T-helper 17 cell (primary cell): ENCODE measurements around the gene APC2. TPM values are rescaled to one million over a fixed set of nuclear protein-coding genes. Genes with fewer than 3 reads are reported as not detected.
A peak's percentile ranks its signal among the peaks of the same experiment; 100 is the strongest.

ENCODE experiments used
- ATAC-seq: fragments of 150-1000 bp; cut with Tn5 transposase; 2 replicates; pipeline ENCODE4 v1.10.0; 2021; ENCODE audit warnings: mild to moderate bottlenecking, moderate library complexity
- DNase-seq, 3 donors: peaks; one replicate each; pipeline versions ENCODE4 v3.0.0 to v3.0.0-alpha.2; 2020 to 2021
- H3K9me3 ChIP-seq: one replicate; pipeline ENCODE4 v1.7.0; 2013; ENCODE audit warnings: low read length, mild to moderate bottlenecking; ENCODE audit not compliant: control insufficient read depth, poor library complexity, severe bottlenecking
- H3K27ac Mint-ChIP-seq: one replicate; pipeline ENCODE4 v1.8.0; 2022; ENCODE audit warnings: mild to moderate bottlenecking, moderate library complexity, mixed read lengths
- H3K27me3 Mint-ChIP-seq: one replicate; pipeline ENCODE4 v1.8.0; 2022; ENCODE audit warnings: mixed read lengths
- H3K36me3 Mint-ChIP-seq: one replicate; pipeline ENCODE4 v1.8.0; 2022; ENCODE audit warnings: low read depth, mixed read lengths
- H3K4me1 Mint-ChIP-seq: one replicate; pipeline ENCODE4 v1.8.0; 2022; ENCODE audit warnings: mild to moderate bottlenecking, mixed read lengths
- H3K4me3 Mint-ChIP-seq: one replicate; pipeline ENCODE4 v1.8.0; 2022; ENCODE audit warnings: mild to moderate bottlenecking, moderate library complexity, mixed read lengths
- total RNA-seq, 4 donors: library from RNA in 2 of 4; stranded (reverse) in 2 of 4; gene quantifications; one replicate each; pipeline ENCODE4 v1.2.3 and lab custom pipeline; 2022 to 2026

APC2 gene
- total RNA-seq, 2 donors from 2014 or later: 0.07 to 0.44 TPM

GRCh38 chr19:1505991-1506881 lies 56.3 kb downstream of the APC2 start:
- Mint-ChIP-seq H3K36me3 (peaks cover 4% of the 10 kb centered on the region), H3K4me1 (peaks cover 8% of the 10 kb centered on the region), H3K27ac (no peak overlapping the region), H3K27me3 (no peaks in the 10 kb centered on the region), H3K4me3 (no peak overlapping the region)
- ATAC-seq (no peak), DNase-seq (no peak)
- no peaks in the 10 kb centered on the region for H3K9me3 ChIP-seq

DNA sequence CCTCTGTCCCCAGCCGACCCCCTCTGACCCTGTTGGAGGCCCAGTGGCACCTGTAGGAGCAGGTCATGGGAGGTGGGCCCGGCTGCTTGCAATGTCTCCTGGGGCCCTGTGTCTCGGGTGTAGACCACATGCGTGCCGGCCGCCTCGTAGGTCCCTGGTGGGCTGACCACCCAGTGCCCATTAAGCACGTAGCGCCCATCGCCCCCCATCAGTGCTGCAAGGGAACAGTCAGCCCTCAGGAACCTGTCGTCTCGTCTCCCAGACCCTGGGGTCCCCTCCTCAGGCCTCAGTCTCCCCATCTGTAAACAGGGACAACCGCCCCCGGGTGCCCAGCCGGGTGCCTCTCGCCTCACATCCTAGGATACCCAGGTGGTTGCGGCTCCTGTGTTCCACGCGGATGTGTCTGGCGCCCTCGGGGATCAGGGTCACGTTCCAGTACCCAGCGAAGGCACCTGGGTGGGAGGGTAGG lies 57.3 kb downstream of the APC2 start:
- H3K27me3 Mint-ChIP-seq: no peaks in the 10 kb centered on the region
- DNase-seq (no peak), ATAC-seq (no peak)
- peak overlapping the region; percentile 35 for H3K27ac Mint-ChIP-seq
- no peaks in the 10 kb centered on the region for H3K9me3 ChIP-seq
- peaks cover 4% of the 10 kb centered on the region for H3K36me3 Mint-ChIP-seq
- no peak overlapping the region for H3K4me3 Mint-ChIP-seq
- H3K4me1 Mint-ChIP-seq: peaks cover 8% of the 10 kb centered on the region

- H3K9me3 ChIP-seq: no peaks in the 10 kb centered on the region
- no peaks in the 10 kb centered on the region for H3K27me3 Mint-ChIP-seq
- H3K4me1 Mint-ChIP-seq: peaks cover 8% of the 10 kb centered on the region
- H3K4me3 Mint-ChIP-seq: peak overlapping the region; percentile 83
- peak; percentile 75 to 85 (median 85) for DNase-seq
- H3K36me3 Mint-ChIP-seq: peaks cover 4% of the 10 kb centered on the region
- ATAC-seq: peak; percentile 96
- H3K27ac Mint-ChIP-seq: peak overlapping the region; percentile 35
These were observed 58.0 kb downstream of the APC2 start for GRCh38 chr19:1507763-1508506.

GRCh38 chr19:1508507-1508856 lies 58.6 kb downstream of the APC2 start:
- H3K4me1 Mint-ChIP-seq: peaks cover 8% of the 10 kb centered on the region
- H3K27ac Mint-ChIP-seq: no peak overlapping the region
- DNase-seq (no peak), ATAC-seq (no peak)
- peaks cover 4% of the 10 kb centered on the region for H3K36me3 Mint-ChIP-seq
- no peaks in the 10 kb centered on the region for H3K27me3 Mint-ChIP-seq
- no peaks in the 10 kb centered on the region for H3K9me3 ChIP-seq
- H3K4me3 Mint-ChIP-seq: no peak overlapping the region

DNA sequence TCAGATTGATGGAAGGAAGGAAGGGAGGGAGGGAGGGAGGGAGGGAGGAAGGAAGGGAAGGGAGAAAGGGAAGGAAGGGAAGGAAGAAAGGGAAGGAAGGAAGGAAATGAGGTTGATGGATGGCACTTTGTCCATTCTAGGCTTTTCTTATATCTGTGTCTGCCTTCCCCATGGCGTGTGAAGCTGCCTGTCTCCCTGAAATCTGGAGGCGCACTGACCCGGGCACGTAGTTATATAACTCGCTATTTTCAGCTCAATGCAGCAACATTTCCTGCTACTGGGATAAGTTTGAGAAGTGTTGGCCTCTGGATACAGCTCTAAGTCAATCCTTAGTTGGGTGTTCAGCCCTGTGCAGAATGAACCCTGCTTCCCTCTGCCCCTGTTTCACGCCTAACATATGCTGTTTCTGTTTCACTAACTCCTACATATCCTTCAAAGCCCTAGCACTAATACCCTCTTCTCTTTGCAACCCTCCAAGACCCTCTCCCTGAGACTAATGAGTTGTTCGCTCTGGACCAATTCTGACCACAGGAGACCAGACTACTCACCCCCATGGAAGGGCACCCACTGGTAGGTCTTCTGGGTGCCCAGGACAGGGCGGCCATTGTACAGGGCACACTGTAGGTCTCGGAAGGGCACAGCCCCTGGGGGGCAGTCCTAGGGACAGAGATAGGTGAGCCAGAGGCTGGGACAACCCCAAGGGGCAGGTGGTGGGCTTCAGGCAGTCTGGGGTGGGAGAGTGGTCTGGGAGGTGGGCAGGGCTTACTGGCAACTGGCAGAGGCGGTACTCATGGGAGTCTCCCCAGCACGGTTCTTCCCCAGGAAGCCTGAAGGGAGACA lies 59.9 kb downstream of the APC2 start:
- no peak for ATAC-seq
- Mint-ChIP-seq H3K27ac (peak overlapping the region; percentile 34), H3K27me3 (no peaks in the 10 kb centered on the region), H3K36me3 (peaks cover 4% of the 10 kb centered on the region), H3K4me3 (peak overlapping the region; percentile 36), H3K4me1 (peaks cover 8% of the 10 kb centered on the region)
- H3K9me3 ChIP-seq: no peaks in the 10 kb centered on the region
- no peak for DNase-seq

- Mint-ChIP-seq H3K27me3 (no peaks in the 10 kb centered on the region), H3K27ac (peak overlapping the region; percentile 34), H3K4me1 (peaks cover 8% of the 10 kb centered on the region), H3K4me3 (no peak overlapping the region), H3K36me3 (peaks cover 4% of the 10 kb centered on the region)
- DNase-seq: no peak
- no peaks in the 10 kb centered on the region for H3K9me3 ChIP-seq
- ATAC-seq: no peak
These were observed 60.5 kb downstream of the APC2 start for GRCh38 chr19:1510442-1510806.

DNA sequence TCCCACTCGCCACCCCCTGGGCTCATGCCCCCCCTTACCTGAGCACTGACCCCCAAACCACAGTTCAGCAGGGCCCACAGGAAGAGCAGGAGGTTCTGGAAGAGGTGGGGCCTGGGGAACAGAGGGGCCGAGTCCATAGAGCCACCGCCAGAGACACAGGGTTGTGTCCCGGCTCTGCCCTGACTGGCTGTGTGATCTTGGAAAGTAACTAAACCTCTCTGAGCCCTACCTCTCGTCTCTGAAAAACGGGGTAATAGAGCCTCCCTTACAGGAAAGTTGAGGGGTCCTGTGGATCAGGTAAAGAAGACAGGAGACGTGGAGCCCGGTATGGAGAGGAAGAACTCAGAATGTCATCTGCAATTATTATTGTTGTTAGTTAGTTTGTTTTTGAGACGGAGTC lies 60.9 kb downstream of the APC2 start:
- Mint-ChIP-seq H3K27ac (no peak overlapping the region), H3K4me1 (peaks cover 8% of the 10 kb centered on the region), H3K36me3 (peaks cover 4% of the 10 kb centered on the region), H3K4me3 (no peak overlapping the region), H3K27me3 (no peaks in the 10 kb centered on the region)
- DNase-seq (no peak), ATAC-seq (no peak)
- H3K9me3 ChIP-seq: no peaks in the 10 kb centered on the region

GRCh38 chr19:1511318-1512317 lies 61.7 kb downstream of the APC2 start:
- ATAC-seq (no peak), DNase-seq (no peak)
- Mint-ChIP-seq H3K4me3 (peak overlapping the region; percentile 80), H3K36me3 (peaks cover 4% of the 10 kb centered on the region), H3K27ac (peak overlapping the region; percentile 11), H3K4me1 (peaks cover 8% of the 10 kb centered on the region), H3K27me3 (no peaks in the 10 kb centered on the region)
- no peaks in the 10 kb centered on the region for H3K9me3 ChIP-seq

DNA sequence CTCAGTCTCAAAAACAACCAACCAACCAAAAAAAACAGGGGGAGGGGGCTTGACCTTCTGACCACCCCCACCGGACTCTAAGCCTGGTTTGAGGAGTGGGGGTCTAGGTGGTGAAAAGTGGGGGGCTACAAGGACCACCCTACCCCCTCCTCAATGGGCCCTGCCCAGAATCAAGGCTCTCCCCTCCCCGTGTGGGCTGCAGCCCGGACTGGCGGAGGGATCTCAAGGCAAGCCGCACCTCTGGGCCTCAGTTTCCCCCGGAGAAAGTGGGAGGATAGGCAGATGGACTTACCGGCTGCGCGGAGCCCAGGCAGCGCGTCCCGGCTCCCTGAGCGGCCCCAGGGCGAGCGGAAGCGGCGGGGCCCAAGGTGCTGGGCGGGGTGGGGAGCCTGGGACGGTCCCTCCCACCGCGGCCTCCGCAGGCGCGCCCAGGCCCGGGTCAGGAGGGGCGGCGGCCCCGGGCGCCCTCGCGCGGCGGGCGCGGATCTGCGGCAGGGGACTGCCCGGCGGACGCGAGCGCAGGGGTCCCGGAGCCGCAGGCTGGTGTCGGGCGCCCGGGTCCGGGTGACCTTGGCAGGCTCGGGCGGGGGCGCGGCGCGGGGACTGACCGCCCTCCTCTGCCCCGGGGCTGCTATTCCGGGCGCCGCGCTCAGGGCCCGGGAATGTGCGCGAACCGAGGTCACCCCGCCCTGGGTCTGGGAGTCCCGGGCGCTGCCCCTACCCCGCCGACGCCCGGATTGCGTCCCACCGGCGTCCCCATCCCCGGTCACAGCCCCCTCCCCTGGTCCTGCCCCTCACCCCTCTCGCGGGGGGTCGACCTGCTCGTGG lies 63.0 kb downstream of the APC2 start, which contains the start of gene ADAMTSL5:
Gene ADAMTSL5 (minus strand): TSS at position 349 of the 828 bp plus-strand sequence. CDS start 2,076 bp downstream, outside the sequence.
- peak; percentile 34 to 50 (median 39) for DNase-seq
- ATAC-seq: peak; percentile 71
- Mint-ChIP-seq H3K4me3 (peak within 1 kb of the TSS; percentile 80), H3K36me3 (peaks cover 4% of the 10 kb centered on the region), H3K27ac (peak within 1 kb of the TSS; percentile 11), H3K27me3 (no peaks in the 10 kb centered on the region), H3K4me1 (peaks cover 4% of the 10 kb centered on the region)
- no peaks in the 10 kb centered on the region for H3K9me3 ChIP-seq

- Mint-ChIP-seq H3K27ac (no peak overlapping the region), H3K4me1 (peaks cover 2% of the 10 kb centered on the region), H3K27me3 (no peaks in the 10 kb centered on the region), H3K36me3 (peaks cover 4% of the 10 kb centered on the region), H3K4me3 (peak overlapping the region; percentile 70)
- peak; percentile 70 for ATAC-seq
- peak; percentile 54 to 65 (median 64) for DNase-seq
- H3K9me3 ChIP-seq: no peaks in the 10 kb centered on the region
These were observed 63.8 kb downstream of the APC2 start for GRCh38 chr19:1513499-1514294.

GRCh38 chr19:1514295-1514661 lies 64.4 kb downstream of the APC2 start:
- Mint-ChIP-seq H3K27ac (no peak overlapping the region), H3K4me1 (peaks cover 2% of the 10 kb centered on the region), H3K4me3 (peak overlapping the region; percentile 70), H3K36me3 (peaks cover 4% of the 10 kb centered on the region), H3K27me3 (no peaks in the 10 kb centered on the region)
- no peak for DNase-seq
- H3K9me3 ChIP-seq: no peaks in the 10 kb centered on the region
- no peak for ATAC-seq
